ENCODE results near the gene NR1D2. TPM values are rescaled to one million over a fixed set of nuclear protein-coding genes. Genes with fewer than 3 reads are reported as not detected.

NR1D2 gene
- total and polyA plus RNA-seq, 2 donors (not counting 1 experiment from before 2014, with no cell fraction given): 9.9 to 58.2 TPM

DNA sequence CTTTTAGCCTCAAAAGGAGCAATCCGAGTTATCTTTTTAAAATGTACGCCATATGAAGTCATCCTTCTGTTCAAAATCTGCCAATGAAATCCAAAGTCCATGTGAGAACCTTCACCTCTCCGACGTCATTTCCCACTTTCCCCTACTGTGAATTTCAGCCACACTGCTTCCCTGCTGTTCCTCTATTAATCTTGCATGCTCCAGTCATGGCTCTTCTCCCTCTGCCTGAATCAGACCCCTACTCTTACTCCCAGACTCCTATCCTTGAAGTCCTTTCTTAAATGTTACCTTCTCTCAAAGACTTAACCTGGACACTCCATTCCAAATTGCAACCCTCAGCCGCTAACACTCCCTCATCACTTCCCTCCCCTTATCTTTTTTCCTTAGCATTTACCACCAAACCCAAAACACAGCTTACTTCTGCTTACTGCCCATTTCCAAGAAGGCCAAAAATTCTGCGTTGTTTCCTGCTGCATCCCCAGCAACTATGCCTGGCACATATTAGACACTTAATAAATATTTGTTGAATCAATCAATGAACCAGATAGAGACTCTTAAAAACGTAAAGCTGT lies 29.5 kb upstream of the NR1D2 start:
- peak overlapping the region; percentile 93 for H3K9ac ChIP-seq (ENCODE audit: low read length)
- peak overlapping the region; percentile 99 for H3K4me3 Mint-ChIP-seq

More for the DNA sequence above, 29.5 kb upstream of the NR1D2 start:
- Histone ChIP-seq H3K9me3 (ENCODE audit: control extremely low read depth in 1 of 3, control insufficient read depth in 2 of 3, insufficient read depth in 1 of 3, low read length in 2 of 3) (no peaks in the 10 kb centered on the region), H3K27ac (ENCODE audit: low read length in 2 of 2) (no peak overlapping the region), H2AFZ (ENCODE audit: insufficient read depth, low read depth, low read length, poor library complexity, severe bottlenecking) (peak overlapping the region; percentile 93), H4K20me1 (ENCODE audit: control insufficient read depth, insufficient read depth, low read length, poor library complexity, severe bottlenecking) (peaks cover 33% of the 10 kb centered on the region), H3K4me1 (ENCODE audit: control insufficient read depth in 2 of 2, insufficient read depth in 2 of 2, low read length in 2 of 2) (peaks cover 33 to 35% of the 10 kb centered on the region in 2 donors), H3K4me3 (ENCODE audit: control extremely low read depth in 1 of 5, extremely low read depth in 1 of 5, insufficient read depth in 1 of 5, low read depth in 2 of 5, low read length in 4 of 5) (peak overlapping the region in 1 of 5 experiments; percentile 99), H3K4me2 (replicated peaks; ENCODE audit: low read depth, low read length, poor library complexity, severe bottlenecking) (peak overlapping the region; percentile 92), H3K36me3 (replicated peaks in 1 of 2; ENCODE audit: control extremely low read depth in 1 of 2, control insufficient read depth in 1 of 2, extremely low read depth in 1 of 2, insufficient read depth in 2 of 2, low read length in 1 of 2) (peaks cover 3 to 32% of the 10 kb centered on the region in 2 experiments), H3K79me2 (ENCODE audit: control insufficient read depth, insufficient read depth, low read length) (peaks cover 42% of the 10 kb centered on the region), H3K27me3 (replicated peaks in 1 of 4; ENCODE audit: control extremely low read depth in 1 of 4, control insufficient read depth in 3 of 4, insufficient read depth in 4 of 4, low read length in 3 of 4) (no peaks in the 10 kb centered on the region)
- Mint-ChIP-seq H3K4me1 (peaks cover 49% of the 10 kb centered on the region), H3K27ac (peak overlapping the region; percentile 67), H3K9me3 (ENCODE audit: insufficient read depth) (no peaks in the 10 kb centered on the region), H3K27me3 (peaks cover 4% of the 10 kb centered on the region)
- no peak for ATAC-seq (ENCODE audit: low read depth)
- DNase-seq: peak; percentile 23
- TF ChIP-seq EZH2 (IDR thresholded peaks at IDR 0.05; ENCODE audit: borderline replicate concordance, insufficient read depth, low read depth, low read length, poor library complexity, severe bottlenecking): no peak
- TF ChIP-seq, protein P1, sequence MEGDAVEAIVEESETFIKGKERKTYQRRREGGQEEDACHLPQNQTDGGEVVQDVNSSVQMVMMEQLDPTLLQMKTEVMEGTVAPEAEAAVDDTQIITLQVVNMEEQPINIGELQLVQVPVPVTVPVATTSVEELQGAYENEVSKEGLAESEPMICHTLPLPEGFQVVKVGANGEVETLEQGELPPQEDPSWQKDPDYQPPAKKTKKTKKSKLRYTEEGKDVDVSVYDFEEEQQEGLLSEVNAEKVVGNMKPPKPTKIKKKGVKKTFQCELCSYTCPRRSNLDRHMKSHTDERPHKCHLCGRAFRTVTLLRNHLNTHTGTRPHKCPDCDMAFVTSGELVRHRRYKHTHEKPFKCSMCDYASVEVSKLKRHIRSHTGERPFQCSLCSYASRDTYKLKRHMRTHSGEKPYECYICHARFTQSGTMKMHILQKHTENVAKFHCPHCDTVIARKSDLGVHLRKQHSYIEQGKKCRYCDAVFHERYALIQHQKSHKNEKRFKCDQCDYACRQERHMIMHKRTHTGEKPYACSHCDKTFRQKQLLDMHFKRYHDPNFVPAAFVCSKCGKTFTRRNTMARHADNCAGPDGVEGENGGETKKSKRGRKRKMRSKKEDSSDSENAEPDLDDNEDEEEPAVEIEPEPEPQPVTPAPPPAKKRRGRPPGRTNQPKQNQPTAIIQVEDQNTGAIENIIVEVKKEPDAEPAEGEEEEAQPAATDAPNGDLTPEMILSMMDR (IDR thresholded peaks at IDR 0.05): no peak
- intact Hi-C loops (cut with micrococcal nuclease): loop anchor here (1.0 to 10.0 kb wide), 5 partner anchors 27 to 1749 kb away; partner anchors contain the start of genes TOP2B and UBE2E2
- ChIA-PET CTCF (interaction anchor here (0.6 to 2.5 kb wide), 3 partner anchors 20 to 31 kb away, joined by 3 to 11 read pairs (median 6); no protein-coding TSS in a partner anchor), POLR2A (interaction anchor here (1.1 to 1.8 kb wide), 2 partner anchors 10 to 104 kb away, joined by 3 read pairs; no protein-coding TSS in a partner anchor)
- WGBS (ENCODE audit: insufficient coverage): 57% methylated on average over 5 of the region's 7 CpGs
